ENCODE results near the gene NPBWR2.
A peak's percentile ranks its signal among the peaks of the same experiment; 100 is the strongest.

The NPBWR2 gene

GRCh38 chr20:64099880-64100565 is 7.3 kb downstream of the NPBWR2 start:
- TF ChIP-seq ZNF837 (tag by site-specific recombination; IDR thresholded peaks at IDR 0.05) (no peak), ZNF404 (tag by site-specific recombination; IDR thresholded peaks at IDR 0.05) (no peak)
- POLR2A ChIA-PET = no interaction called here

GRCh38 chr20:64099086-64099786 is 8.1 kb downstream of the NPBWR2 start:
- ChIA-PET CTCF (interaction anchor here (0.6 to 1.1 kb wide), 3 partner anchors 16 to 42 kb away, joined by 3 to 6 read pairs (median 3); no protein-coding TSS in a partner anchor), POLR2A (interaction anchor here (1.0 kb wide), 1 partner anchor 19 kb away, joined by 3 read pairs; the partner anchor contains the start of gene OPRL1)
- H3K9me3 ChIP-seq (ENCODE audit: control insufficient read depth, insufficient read depth, low read depth, low read length) = no peaks in the 10 kb centered on the region
- no peak overlapping the region for H3K4me3 ChIP-seq (ENCODE audit: low read depth, low read length)
- TF ChIP-seq ZIC2 (tag by site-specific recombination; IDR thresholded peaks at IDR 0.05) = peak; percentile 33; the same call in 1 of the 2 replicates
- TF ChIP-seq HIC1 (tag by site-specific recombination; IDR thresholded peaks at IDR 0.05) = no peak
- no peak for TF ChIP-seq ZNF670 (tag by site-specific recombination; IDR thresholded peaks at IDR 0.05; ENCODE audit: low read depth)
- no peak overlapping the region for H3K27ac ChIP-seq (ENCODE audit: extremely low read depth, low read depth, low read length)
- no peaks in the 10 kb centered on the region for H3K4me1 ChIP-seq (ENCODE audit: control insufficient read depth, insufficient read depth, low read length)
- no peaks in the 10 kb centered on the region for H3K36me3 ChIP-seq (ENCODE audit: control insufficient read depth in 2 of 2, insufficient read depth in 1 of 2, low read length in 2 of 2)

More at GRCh38 chr20:64099880-64100565, 7.3 kb downstream of the NPBWR2 start:
- CTCF ChIA-PET = interaction anchor here (0.6 to 1.1 kb wide), 4 partner anchors 16 to 159 kb away, joined by 3 to 6 read pairs (median 3); no protein-coding TSS in a partner anchor
- Histone ChIP-seq H3K4me3 (ENCODE audit: low read depth, low read length) (no peak overlapping the region), H3K4me1 (ENCODE audit: control insufficient read depth, insufficient read depth, low read length) (no peaks in the 10 kb centered on the region), H3K36me3 (ENCODE audit: control insufficient read depth in 2 of 2, insufficient read depth in 1 of 2, low read length in 2 of 2) (no peaks in the 10 kb centered on the region), H3K27ac (ENCODE audit: extremely low read depth, low read depth, low read length) (no peak overlapping the region), H3K9me3 (ENCODE audit: control insufficient read depth, insufficient read depth, low read depth, low read length) (no peaks in the 10 kb centered on the region)

GRCh38 chr20:64098471-64099013 is 8.8 kb downstream of the NPBWR2 start:
- CTCF ChIA-PET = no interaction called here
- H3K36me3 ChIP-seq (ENCODE audit: control insufficient read depth in 2 of 2, insufficient read depth in 1 of 2, low read length in 2 of 2) = no peaks in the 10 kb centered on the region
- H3K4me3 ChIP-seq (ENCODE audit: low read depth, low read length) = no peak overlapping the region
- POLR2A ChIA-PET = interaction anchor here (1.0 kb wide), 1 partner anchor 19 kb away, joined by 3 read pairs; the partner anchor contains the start of gene OPRL1
- H3K4me1 ChIP-seq (ENCODE audit: control insufficient read depth, insufficient read depth, low read length) = no peaks in the 10 kb centered on the region
- H3K9me3 ChIP-seq (ENCODE audit: control insufficient read depth, insufficient read depth, low read depth, low read length) = no peaks in the 10 kb centered on the region
- H3K27ac ChIP-seq (ENCODE audit: extremely low read depth, low read depth, low read length) = no peak overlapping the region
- TF ChIP-seq ZNF26 (tag by site-specific recombination; IDR thresholded peaks at IDR 0.05) = no peak

GRCh38 chr20:64096535-64096934 is 10.8 kb downstream of the NPBWR2 start:
- no peaks in the 10 kb centered on the region for H3K4me1 ChIP-seq (ENCODE audit: control insufficient read depth, insufficient read depth, low read length)
- POLR2A ChIA-PET = no interaction called here
- H3K36me3 ChIP-seq (ENCODE audit: control insufficient read depth in 2 of 2, insufficient read depth in 1 of 2, low read length in 2 of 2) = no peaks in the 10 kb centered on the region
- H3K27ac ChIP-seq (ENCODE audit: extremely low read depth, low read depth, low read length) = no peak overlapping the region
- CTCF ChIA-PET = no interaction called here
- H3K4me3 ChIP-seq (ENCODE audit: low read depth, low read length) = no peak overlapping the region
- TF ChIP-seq ZNF513 (tag by site-specific recombination; IDR thresholded peaks at IDR 0.05) (peak; percentile 89), ZNF398 (tag by site-specific recombination; IDR thresholded peaks at IDR 0.05) (no peak)
- H3K9me3 ChIP-seq (ENCODE audit: control insufficient read depth, insufficient read depth, low read depth, low read length) = no peaks in the 10 kb centered on the region
